ENCODE measurements around the gene HHIPL1.

Gene HHIPL1
- total RNA-seq = 0 to 0.78 (median 0.12) reads per million in 9 experiments

GRCh38 chr14:99644723-99645544 lies at the start of gene HHIPL1:
Gene HHIPL1 (plus strand): TSS chr14:99645129. CDS start chr14:99645208, 79 bp downstream.
- Mint-ChIP-seq H3K27me3 (peaks cover 23 to 60% of the 10 kb centered on the region in 2 donors), H3K9me3 (no peaks in the 10 kb centered on the region), H3K27ac (no peak within 1 kb of the TSS), H3K4me3 (peak within 1 kb of the TSS in 1 of 2 donors; percentile 45), H3K36me3 (ENCODE audit: insufficient read depth) (no peaks in the 10 kb centered on the region), H3K4me1 (ENCODE audit: low read depth in 2 of 2) (peaks cover 0 to 3% of the 10 kb centered on the region in 2 donors)
- DNase-seq (no peak), ATAC-seq (replicated peaks) (no peak)

- Mint-ChIP-seq H3K4me1 (ENCODE audit: low read depth in 2 of 2) (peaks cover 14 to 25% of the 10 kb centered on the region in 2 donors), H3K9me3 (no peaks in the 10 kb centered on the region), H3K4me3 (peak overlapping the region; percentile 72 to 83), H3K27me3 (no peaks in the 10 kb centered on the region), H3K27ac (peak overlapping the region; percentile 91 to 95), H3K36me3 (ENCODE audit: insufficient read depth) (peaks cover 4% of the 10 kb centered on the region)
- no peak for ATAC-seq (replicated peaks)
- DNase-seq = no peak
Measured at GRCh38 chr14:99595524-99595923, 49.4 kb upstream of the HHIPL1 start.

- peak overlapping the region; percentile 91 to 95 for H3K27ac Mint-ChIP-seq
- H3K4me3 Mint-ChIP-seq = peak overlapping the region in 1 of 2 donors; percentile 48
- H3K9me3 Mint-ChIP-seq = no peaks in the 10 kb centered on the region
- H3K4me1 Mint-ChIP-seq (ENCODE audit: low read depth in 2 of 2) = peaks cover 14 to 30% of the 10 kb centered on the region in 2 donors
- peaks cover 4% of the 10 kb centered on the region for H3K36me3 Mint-ChIP-seq (ENCODE audit: insufficient read depth)
- no peak for DNase-seq
- no peak for ATAC-seq (replicated peaks)
- H3K27me3 Mint-ChIP-seq = no peaks in the 10 kb centered on the region
Measured at GRCh38 chr14:99596071-99596627, 48.8 kb upstream of the HHIPL1 start.

DNA sequence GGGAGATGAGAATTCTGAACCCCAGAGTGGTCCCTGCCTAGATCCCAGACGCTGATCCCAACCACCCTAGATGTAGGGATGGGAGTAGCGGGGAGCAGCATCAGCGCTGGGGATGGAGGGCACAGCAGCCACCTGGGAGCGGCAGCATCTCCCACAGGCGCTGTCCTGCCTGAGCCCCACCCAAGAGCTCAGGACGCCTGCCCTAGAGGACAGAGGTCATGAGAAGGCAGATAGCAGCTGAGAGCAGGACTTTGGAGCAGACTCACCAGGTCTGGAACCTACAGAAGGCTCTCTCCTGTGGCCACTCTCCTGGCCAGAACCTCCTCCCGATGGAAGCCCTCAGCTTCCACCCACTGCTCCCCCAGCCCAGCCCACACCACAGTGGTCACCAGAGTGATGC lies 48.2 kb upstream of the HHIPL1 start:
- Mint-ChIP-seq H3K27ac (peak overlapping the region; percentile 91 to 95), H3K4me3 (peak overlapping the region in 1 of 2 donors; percentile 48), H3K9me3 (no peaks in the 10 kb centered on the region), H3K36me3 (ENCODE audit: insufficient read depth) (peaks cover 4% of the 10 kb centered on the region), H3K4me1 (ENCODE audit: low read depth in 2 of 2) (peaks cover 15 to 34% of the 10 kb centered on the region in 2 donors), H3K27me3 (no peaks in the 10 kb centered on the region)
- DNase-seq = no peak
- no peak for ATAC-seq (replicated peaks)

- Mint-ChIP-seq H3K36me3 (ENCODE audit: insufficient read depth) (peaks cover 4% of the 10 kb centered on the region), H3K9me3 (no peaks in the 10 kb centered on the region), H3K4me1 (ENCODE audit: low read depth in 2 of 2) (peaks cover 19 to 42% of the 10 kb centered on the region in 2 donors), H3K4me3 (no peak overlapping the region), H3K27me3 (no peaks in the 10 kb centered on the region), H3K27ac (peak overlapping the region in 1 of 2 donors; percentile 95)
- ATAC-seq (replicated peaks) (no peak), DNase-seq (no peak)
Measured at GRCh38 chr14:99597911-99598600, 46.9 kb upstream of the HHIPL1 start.

- DNase-seq = no peak
- H3K9me3 Mint-ChIP-seq = no peaks in the 10 kb centered on the region
Measured at GRCh38 chr14:99598774-99599173, 46.2 kb upstream of the HHIPL1 start.

GRCh38 chr14:99599393-99599792 lies 45.5 kb upstream of the HHIPL1 start:
- ATAC-seq (replicated peaks) = no peak
- peaks cover 4% of the 10 kb centered on the region for H3K36me3 Mint-ChIP-seq (ENCODE audit: insufficient read depth)
- H3K4me1 Mint-ChIP-seq (ENCODE audit: low read depth in 2 of 2) = peaks cover 19 to 39% of the 10 kb centered on the region in 2 donors

More at GRCh38 chr14:99598774-99599173, 46.2 kb upstream of the HHIPL1 start:
- Mint-ChIP-seq H3K27me3 (no peaks in the 10 kb centered on the region), H3K4me3 (no peak overlapping the region), H3K4me1 (ENCODE audit: low read depth in 2 of 2) (peaks cover 19 to 42% of the 10 kb centered on the region in 2 donors), H3K36me3 (ENCODE audit: insufficient read depth) (peaks cover 4% of the 10 kb centered on the region), H3K27ac (no peak overlapping the region)
- ATAC-seq (replicated peaks) = no peak

DNA sequence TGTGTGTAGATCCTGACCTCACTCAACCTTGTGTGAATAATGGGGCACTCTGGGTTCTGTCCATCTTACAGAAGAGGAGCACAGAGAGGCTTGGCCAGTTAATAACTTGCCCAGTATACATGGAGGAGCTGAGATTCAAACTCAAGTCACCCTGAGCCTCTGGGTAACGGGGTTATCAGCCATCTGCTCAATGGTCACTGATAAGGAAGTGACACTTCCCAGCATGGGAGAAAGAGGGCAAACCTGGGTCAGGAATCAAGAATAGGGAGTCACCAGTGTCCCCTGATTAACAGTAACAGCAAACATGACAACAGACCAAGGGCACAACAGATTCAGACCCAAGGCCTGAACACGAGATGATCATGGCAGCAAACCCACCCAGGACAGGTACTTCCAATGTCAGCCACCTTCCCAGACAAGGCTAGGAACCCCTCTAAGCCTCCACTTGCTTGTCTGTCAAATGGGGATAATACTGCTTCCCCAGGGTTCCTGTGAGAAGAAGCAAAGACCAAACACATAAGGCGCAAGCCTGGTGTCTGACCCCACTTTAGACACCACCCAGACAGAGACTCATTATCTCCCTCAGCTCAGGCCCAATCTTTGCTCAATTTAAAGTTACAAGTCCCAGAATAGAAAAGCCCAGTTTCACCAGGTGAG lies 44.6 kb upstream of the HHIPL1 start:
- ATAC-seq (replicated peaks) (no peak), DNase-seq (no peak)
- no peaks in the 10 kb centered on the region for H3K36me3 Mint-ChIP-seq (ENCODE audit: insufficient read depth)
- peak overlapping the region in 1 of 2 donors; percentile 8 for H3K27ac Mint-ChIP-seq
- no peaks in the 10 kb centered on the region for H3K27me3 Mint-ChIP-seq
- peaks cover 15 to 33% of the 10 kb centered on the region in 2 donors for H3K4me1 Mint-ChIP-seq (ENCODE audit: low read depth in 2 of 2)
- peak overlapping the region in 1 of 2 donors; percentile 23 for H3K4me3 Mint-ChIP-seq
- no peaks in the 10 kb centered on the region for H3K9me3 Mint-ChIP-seq

More at GRCh38 chr14:99599393-99599792, 45.5 kb upstream of the HHIPL1 start:
- no peak for DNase-seq
- no peaks in the 10 kb centered on the region for H3K9me3 Mint-ChIP-seq
- H3K27ac Mint-ChIP-seq = no peak overlapping the region
- no peak overlapping the region for H3K4me3 Mint-ChIP-seq
- H3K27me3 Mint-ChIP-seq = no peaks in the 10 kb centered on the region

GRCh38 chr14:99601361-99601831 lies 43.5 kb upstream of the HHIPL1 start:
- no peaks in the 10 kb centered on the region for H3K36me3 Mint-ChIP-seq (ENCODE audit: insufficient read depth)
- H3K4me1 Mint-ChIP-seq (ENCODE audit: low read depth in 2 of 2) = peaks cover 20 to 34% of the 10 kb centered on the region in 2 donors
- no peaks in the 10 kb centered on the region for H3K9me3 Mint-ChIP-seq
- no peaks in the 10 kb centered on the region for H3K27me3 Mint-ChIP-seq
- H3K4me3 Mint-ChIP-seq = peak overlapping the region; percentile 52 to 61
- no peak for ATAC-seq (replicated peaks)
- no peak for DNase-seq
- H3K27ac Mint-ChIP-seq = peak overlapping the region; percentile 56 to 75

DNA sequence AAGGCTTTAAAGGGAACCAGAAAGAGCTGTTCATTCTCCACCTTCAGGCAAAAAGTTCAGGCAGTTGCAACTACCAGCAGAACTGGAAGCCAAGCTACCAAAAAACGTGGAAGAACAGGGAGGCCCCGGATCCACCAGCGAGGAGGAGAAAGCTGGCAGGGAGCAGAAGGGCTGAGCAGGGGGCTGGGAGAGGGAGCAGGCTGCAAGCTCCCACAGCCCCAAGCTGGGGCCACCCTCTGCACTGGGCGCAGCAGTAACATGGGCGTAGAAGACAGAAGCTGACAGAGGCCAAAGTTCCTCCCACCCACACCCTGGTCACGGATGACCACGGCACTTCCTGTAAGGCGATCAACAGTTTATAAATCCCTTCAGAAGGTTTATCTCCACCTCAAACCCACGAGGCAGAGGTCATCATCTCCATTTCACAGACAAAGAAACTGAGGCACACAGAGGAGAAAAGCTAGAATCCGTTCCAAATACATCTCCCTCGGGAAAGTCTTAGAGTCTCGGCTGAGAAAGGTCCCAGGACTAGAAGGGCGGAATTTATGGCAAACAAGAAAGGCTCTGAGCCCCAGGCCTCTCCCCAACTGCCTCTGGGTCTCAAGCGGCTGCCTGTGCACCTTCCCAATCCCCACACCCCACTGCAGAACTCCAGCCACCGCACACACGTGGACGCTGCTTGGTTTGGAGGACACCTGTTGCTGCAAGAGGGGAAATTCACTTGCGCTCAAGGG lies 42.7 kb upstream of the HHIPL1 start:
- Mint-ChIP-seq H3K36me3 (ENCODE audit: insufficient read depth) (no peaks in the 10 kb centered on the region), H3K27me3 (no peaks in the 10 kb centered on the region), H3K27ac (peak overlapping the region; percentile 56 to 75), H3K4me3 (peak overlapping the region; percentile 52 to 61), H3K9me3 (no peaks in the 10 kb centered on the region), H3K4me1 (ENCODE audit: low read depth in 2 of 2) (peaks cover 20 to 32% of the 10 kb centered on the region in 2 donors)
- no peak for DNase-seq
- no peak for ATAC-seq (replicated peaks)

- no peak for ATAC-seq (replicated peaks)
- Mint-ChIP-seq H3K27ac (no peak overlapping the region), H3K9me3 (no peaks in the 10 kb centered on the region)
Measured at GRCh38 chr14:99602788-99603415, 42.0 kb upstream of the HHIPL1 start.

More at GRCh38 chr14:99602788-99603415, 42.0 kb upstream of the HHIPL1 start:
- DNase-seq = no peak
- Mint-ChIP-seq H3K27me3 (no peaks in the 10 kb centered on the region), H3K4me1 (ENCODE audit: low read depth in 2 of 2) (peaks cover 20 to 32% of the 10 kb centered on the region in 2 donors), H3K4me3 (peak overlapping the region; percentile 52 to 61), H3K36me3 (ENCODE audit: insufficient read depth) (no peaks in the 10 kb centered on the region)
